K562 (cell line): Measurements from ENCODE around the gene KCNK7. TPM values are rescaled to one million over a fixed set of nuclear protein-coding genes. Genes with fewer than 3 reads are reported as not detected.

ENCODE experiments used
- CUX1 ChIP-seq: fragments of 200-800 bp; sonication (Bioruptor generic); IDR thresholded peaks from 2 replicates; pipeline ENCODE4 v1.6.1; 2016; ENCODE audit warnings: missing genetic modification characterization, missing compliant biosample characterization
- GABPA ChIP-seq: fragments of 200-800 bp; sonication (Bioruptor generic); conservative IDR thresholded peaks from 2 replicates; pipeline ENCODE4 v1.6.1; 2016; ENCODE audit warnings: low read depth, missing genetic modification characterization, missing compliant biosample characterization
- MGA ChIP-seq: fragments of 450-650 bp; IDR thresholded peaks from 2 replicates; pipeline ENCODE4 v1.6.1; 2016; ENCODE audit warnings: mild to moderate bottlenecking, moderate library complexity
- POLR2G ChIP-seq: fragments of 200-400 bp; formaldehyde crosslinking; IDR thresholded peaks from 2 replicates; pipeline ENCODE4 v1.6.1; 2017; ENCODE audit warnings: low read depth, mild to moderate bottlenecking, antibody characterized with exemption, low read length, moderate library complexity
- SMAD2 ChIP-seq: fragments of 150-350 bp; IDR thresholded peaks from 2 replicates; pipeline ENCODE4 v1.6.1; 2014; ENCODE audit warnings: low read depth, mild to moderate bottlenecking, low read length
- THRA ChIP-seq: fragments of 450-650 bp; IDR thresholded peaks from 2 replicates; pipeline ENCODE4 v1.6.1; 2017; ENCODE audit warnings: mild to moderate bottlenecking, moderate library complexity
- ZBED1 ChIP-seq: IDR thresholded peaks from 2 replicates; pipeline ENCODE4 v1.6.1; 2014
- ZEB2 ChIP-seq: fragments of 450-650 bp; IDR thresholded peaks from 2 replicates; pipeline ENCODE4 v1.6.1; 2016
- polyA plus RNA-seq, 8 experiments: library from polyadenylated mRNA; depleted of rRNA in 4 of 8; stranded (reverse) in 5 of 8; unstranded in 3 of 8; fragments of >200 nt; fragmentation: Nextera tagmentation in 2 of 8; fragmentation: Illumina TruSeq in 1 of 8; extraction: Ambion mirVana in 2 of 8; extraction: Trizol in 1 of 8; gene quantifications; 2 replicates each; pipeline versions ENCODE4 v1.2.1 to v1.2.3, GENCODE V29; 2011 to 2014; ENCODE audit warnings: inconsistent platforms in 1 of 8, missing spikeins in 1 of 8
- total RNA-seq, 7 experiments: library from RNA; depleted of rRNA in 6 of 7; stranded (reverse); fragments of >200 nt in 6 of 7; fragmentation: Illumina TruSeq in 2 of 7; extraction: Trizol in 2 of 7; gene quantifications; 2 replicates each; pipeline versions ENCODE4 v1.2.1 to v1.2.3, GENCODE V29; 2011 to 2021; ENCODE audit warnings: low replicate concordance in 1 of 7

The KCNK7 gene
- total and polyA plus RNA-seq, 9 of the 15 experiments (the other 6 are each of a cell fraction or from before 2014, with no cell fraction given) = 0.07 to 0.40 TPM; not detected in 7

- TF ChIP-seq CUX1 (CRISPR knock-in tag) = no peak
- 0 out of 2 replicates have a peak, but pooled peaks have one; percentile 45 for TF ChIP-seq ZBED1
- no peak for TF ChIP-seq THRA
- TF ChIP-seq POLR2G = peak; percentile 87
- no peak for TF ChIP-seq SMAD2
- TF ChIP-seq ZEB2 = peak; percentile 74; the same call in 1 of the 2 replicates
- TF ChIP-seq GABPA (tag) = peak; percentile 99
- TF ChIP-seq MGA = no peak
These were observed 25.4 kb downstream of the KCNK7 start, which contains the start of gene ZNRD2 (continued) for GRCh38 chr11:65569973-65570918.
